Caco-2 (cell line): ENCODE data around the gene PAX5. TPM values are rescaled to one million over a fixed set of nuclear protein-coding genes. Genes with fewer than 3 reads are reported as not detected.

Experiments used
- BruUV-seq: library from RNA; stranded (reverse); fragments of 400-500 nt; replicated peaks from 2 replicates; lab custom pipeline; 2021; lab: Mats Ljungman, UMichigan
- CTCF ChIA-PET: fragments of 300-600 bp; sonication (Branson Sonifier 250); formaldehyde crosslinking; loops from one replicate; lab custom pipeline; 2022; ENCODE audit warnings: antibody characterized with exemption; lab: Charles Lee
- POLR2A ChIA-PET: fragments of 300-600 bp; sonication (Branson Sonifier 250); formaldehyde crosslinking; loops from one replicate; lab custom pipeline; 2022; ENCODE audit warnings: antibody characterized with exemption; lab: Charles Lee
- DNase-seq, 2 experiments: peaks; one replicate each; pipeline versions ENCODE4 v3.0.0 to v3.0.0-alpha.2; 2020 to 2022
- H3K27me3 ChIP-seq: replicated peaks from 2 replicates; pipeline ENCODE4 v1.6.0; 2011; ENCODE audit warnings: low read length; ENCODE audit not compliant: control insufficient read depth, insufficient read depth
- H3K36me3 ChIP-seq: 2 replicates; pipeline ENCODE4 v1.5.1; 2011; ENCODE audit warnings: low read length; ENCODE audit not compliant: control insufficient read depth, insufficient read depth
- H3K4me1 ChIP-seq: fragments of 250-450 bp; sonication (Bioruptor Pico); 2 replicates; pipeline ENCODE4 v1.5.1; 2020; ENCODE audit warnings: mild to moderate bottlenecking
- H3K4me3 ChIP-seq: 2 replicates; pipeline ENCODE4 v1.5.1; 2011; ENCODE audit warnings: low read depth, mild to moderate bottlenecking, control low read depth, low read length
- H3K9me3 ChIP-seq: fragments of 250-450 bp; sonication (Bioruptor Pico); 2 replicates; pipeline ENCODE4 v1.5.1; 2020; ENCODE audit warnings: mild to moderate bottlenecking, moderate library complexity
- H3K27ac Mint-ChIP-seq: one replicate; pipeline ENCODE4 v1.8.0; 2022; ENCODE audit warnings: mixed read lengths; ENCODE audit not compliant: unreplicated experiment
- H3K27me3 Mint-ChIP-seq: one replicate; pipeline ENCODE4 v1.8.0; 2022; ENCODE audit warnings: mixed read lengths; ENCODE audit not compliant: insufficient read depth, unreplicated experiment
- H3K36me3 Mint-ChIP-seq: one replicate; pipeline ENCODE4 v1.8.0; 2022; ENCODE audit warnings: mild to moderate bottlenecking, mixed read lengths; ENCODE audit not compliant: insufficient read depth, unreplicated experiment
- H3K4me1 Mint-ChIP-seq: one replicate; pipeline ENCODE4 v1.8.0; 2022; ENCODE audit warnings: low read depth, mixed read lengths; ENCODE audit not compliant: unreplicated experiment
- H3K4me3 Mint-ChIP-seq: one replicate; pipeline ENCODE4 v1.8.0; 2022; ENCODE audit warnings: mild to moderate bottlenecking, moderate library complexity, mixed read lengths; ENCODE audit not compliant: unreplicated experiment
- H3K9me3 Mint-ChIP-seq: one replicate; pipeline ENCODE4 v1.8.0; 2022; ENCODE audit warnings: mixed read lengths; ENCODE audit not compliant: unreplicated experiment
- intact Hi-C: fragments of 100-400 bp; cut with micrococcal nuclease; formaldehyde crosslinking; loops from one replicate; pipeline ENCODE4 v1.10.0; 2022; ENCODE audit not compliant: unreplicated experiment
- total RNA-seq: library from RNA; stranded (reverse); gene quantifications from 2 replicates; pipeline ENCODE4 v1.2.3, GENCODE V29; 2022
- TF ChIP-seq, protein P1 (sequence below), 2 experiments: fragments of 200-600 bp in 1 of 2; IDR thresholded peaks; 1 replicate in 1 of 2; 2 replicates in 1 of 2; pipeline versions ENCODE4 v1.5.1 to v1.8.0; 2011 to 2022; ENCODE audit warnings: antibody characterized with exemption in 1 of 2, control low read depth in 1 of 2, inconsistent platforms in 1 of 2, low read depth in 1 of 2, low read length in 1 of 2, mild to moderate bottlenecking in 1 of 2, moderate library complexity in 1 of 2; ENCODE audit not compliant: insufficient read depth in 1 of 2, severe bottlenecking in 1 of 2, unreplicated experiment in 1 of 2

The PAX5 gene
- total RNA-seq, 1 experiment from 2014 or later: not detected

DNA sequence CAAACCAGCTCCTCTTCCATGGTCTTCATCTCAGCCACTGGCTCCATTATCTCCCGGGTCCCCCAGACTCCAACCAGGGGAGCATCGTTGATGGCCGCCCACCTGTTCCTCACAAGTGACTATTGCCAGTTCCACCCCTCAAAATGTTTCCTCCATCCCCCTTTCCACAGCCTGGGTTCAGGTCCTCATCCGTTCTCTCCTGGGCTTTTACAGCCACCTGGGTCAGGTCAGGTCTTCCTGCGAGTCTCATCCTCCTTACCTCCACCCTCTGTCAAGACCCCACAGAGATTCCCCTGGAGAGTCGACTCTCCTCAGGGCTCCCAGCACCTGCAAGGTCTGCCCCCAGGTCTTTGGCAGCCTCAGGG is 133.2 kb downstream of the PAX5 start:
- no TSS peak for BruUV-seq
- Mint-ChIP-seq H3K4me3 (no peak overlapping the region), H3K9me3 (no peaks in the 10 kb centered on the region), H3K27ac (no peak overlapping the region), H3K27me3 (peaks cover 19% of the 10 kb centered on the region), H3K4me1 (peaks cover 11% of the 10 kb centered on the region), H3K36me3 (peaks cover 5% of the 10 kb centered on the region)
- Histone ChIP-seq H3K4me3 (no peak overlapping the region), H3K9me3 (no peaks in the 10 kb centered on the region), H3K36me3 (no peaks in the 10 kb centered on the region), H3K27me3 (no peaks in the 10 kb centered on the region; the same call in 1 of the 2 replicates), H3K4me1 (no peaks in the 10 kb centered on the region)
- intact Hi-C loops: no loop called here
- ChIA-PET POLR2A (no interaction called here), CTCF (no interaction called here)
- TF ChIP-seq, protein P1, sequence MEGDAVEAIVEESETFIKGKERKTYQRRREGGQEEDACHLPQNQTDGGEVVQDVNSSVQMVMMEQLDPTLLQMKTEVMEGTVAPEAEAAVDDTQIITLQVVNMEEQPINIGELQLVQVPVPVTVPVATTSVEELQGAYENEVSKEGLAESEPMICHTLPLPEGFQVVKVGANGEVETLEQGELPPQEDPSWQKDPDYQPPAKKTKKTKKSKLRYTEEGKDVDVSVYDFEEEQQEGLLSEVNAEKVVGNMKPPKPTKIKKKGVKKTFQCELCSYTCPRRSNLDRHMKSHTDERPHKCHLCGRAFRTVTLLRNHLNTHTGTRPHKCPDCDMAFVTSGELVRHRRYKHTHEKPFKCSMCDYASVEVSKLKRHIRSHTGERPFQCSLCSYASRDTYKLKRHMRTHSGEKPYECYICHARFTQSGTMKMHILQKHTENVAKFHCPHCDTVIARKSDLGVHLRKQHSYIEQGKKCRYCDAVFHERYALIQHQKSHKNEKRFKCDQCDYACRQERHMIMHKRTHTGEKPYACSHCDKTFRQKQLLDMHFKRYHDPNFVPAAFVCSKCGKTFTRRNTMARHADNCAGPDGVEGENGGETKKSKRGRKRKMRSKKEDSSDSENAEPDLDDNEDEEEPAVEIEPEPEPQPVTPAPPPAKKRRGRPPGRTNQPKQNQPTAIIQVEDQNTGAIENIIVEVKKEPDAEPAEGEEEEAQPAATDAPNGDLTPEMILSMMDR (IDR thresholded peaks at IDR 0.05; ENCODE audit: insufficient read depth in 1 of 2, low read depth in 1 of 2, low read length in 1 of 2, severe bottlenecking in 1 of 2, unreplicated experiment in 1 of 2): no peak
- no peak for DNase-seq

DNA sequence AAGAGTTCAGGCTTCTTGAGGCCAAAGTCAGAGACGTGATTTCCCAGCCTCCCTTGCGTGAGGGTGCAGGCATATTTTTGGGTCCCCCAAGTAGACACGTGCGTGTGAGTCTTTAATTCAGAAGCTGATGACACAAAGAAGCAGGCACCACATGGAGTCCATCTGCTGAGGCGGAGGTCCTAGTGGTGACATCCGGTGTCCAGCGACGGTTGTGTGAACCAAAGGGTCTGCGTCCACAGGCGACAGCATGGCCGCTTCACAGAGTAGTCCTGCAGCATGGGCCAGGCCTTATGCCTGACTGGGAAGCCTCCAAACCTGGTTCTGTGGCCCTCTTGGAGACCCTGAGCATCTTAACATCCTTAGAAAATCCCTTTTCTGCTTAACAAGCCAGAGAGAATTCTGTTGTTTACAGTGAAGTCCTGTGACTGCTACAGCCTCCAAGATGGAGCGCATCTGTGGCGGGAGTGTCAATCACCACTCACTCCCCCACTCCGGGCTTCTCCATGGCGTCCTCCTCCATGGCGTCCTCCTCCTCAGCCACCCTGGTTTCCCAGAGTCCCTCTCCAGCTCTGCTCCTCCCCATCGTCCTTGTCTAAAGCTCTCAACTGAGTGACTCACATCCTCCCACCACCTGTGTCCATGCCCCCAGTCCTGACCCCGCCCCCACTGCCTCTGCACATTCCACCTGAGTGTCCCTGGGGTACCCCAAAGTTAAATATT is 133.8 kb downstream of the PAX5 start:
- peaks cover 5% of the 10 kb centered on the region for H3K36me3 Mint-ChIP-seq
- POLR2A ChIA-PET: no interaction called here
- TF ChIP-seq, protein P1 (IDR thresholded peaks at IDR 0.05; ENCODE audit: insufficient read depth in 1 of 2, low read depth in 1 of 2, low read length in 1 of 2, severe bottlenecking in 1 of 2, unreplicated experiment in 1 of 2): no peak
- no TSS peak for BruUV-seq
- H3K27ac Mint-ChIP-seq: no peak overlapping the region
- Histone ChIP-seq H3K4me3 (no peak overlapping the region), H3K9me3 (no peaks in the 10 kb centered on the region), H3K27me3 (no peaks in the 10 kb centered on the region; the same call in 1 of the 2 replicates), H3K36me3 (no peaks in the 10 kb centered on the region), H3K4me1 (no peaks in the 10 kb centered on the region)
- DNase-seq: no peak
- peaks cover 13% of the 10 kb centered on the region for H3K27me3 Mint-ChIP-seq
- H3K4me3 Mint-ChIP-seq: no peak overlapping the region
- H3K9me3 Mint-ChIP-seq: no peaks in the 10 kb centered on the region
- CTCF ChIA-PET: no interaction called here
- intact Hi-C loops: no loop called here
- H3K4me1 Mint-ChIP-seq: peaks cover 11% of the 10 kb centered on the region

DNA sequence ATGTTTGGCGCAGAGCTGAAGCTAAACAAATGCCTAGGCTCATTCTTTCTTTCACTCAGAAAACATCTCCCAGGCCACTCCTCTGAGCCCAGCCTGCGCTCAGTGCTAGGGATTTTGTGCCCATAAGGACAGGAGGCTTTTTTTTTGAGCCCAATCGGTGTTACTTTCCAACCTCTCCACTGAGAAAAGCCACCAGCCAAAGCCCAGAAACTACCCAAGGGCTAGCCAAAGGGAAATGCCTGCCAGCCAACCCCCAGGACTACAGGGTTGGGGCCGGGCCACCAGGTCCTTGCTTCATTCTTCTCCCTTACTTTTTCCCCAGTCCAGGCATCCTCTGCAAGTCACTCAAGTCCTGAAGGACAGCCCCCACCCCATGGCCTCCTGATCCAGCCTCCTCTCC is 134.7 kb downstream of the PAX5 start:
- no peaks in the 10 kb centered on the region; the same call in 1 of the 2 replicates for H3K27me3 ChIP-seq
- Mint-ChIP-seq H3K36me3 (peaks cover 5% of the 10 kb centered on the region), H3K9me3 (no peaks in the 10 kb centered on the region), H3K4me3 (no peak overlapping the region), H3K27me3 (peaks cover 13% of the 10 kb centered on the region), H3K27ac (no peak overlapping the region), H3K4me1 (peaks cover 11% of the 10 kb centered on the region)
- intact Hi-C loops: no loop called here
- no peaks in the 10 kb centered on the region for H3K36me3 ChIP-seq
- no peak for DNase-seq
- H3K9me3 ChIP-seq: no peaks in the 10 kb centered on the region
- ChIA-PET CTCF (no interaction called here), POLR2A (no interaction called here)
- no peaks in the 10 kb centered on the region for H3K4me1 ChIP-seq
- TF ChIP-seq, protein P1 (IDR thresholded peaks at IDR 0.05; ENCODE audit: insufficient read depth in 1 of 2, low read depth in 1 of 2, low read length in 1 of 2, severe bottlenecking in 1 of 2, unreplicated experiment in 1 of 2): no peak
- BruUV-seq: no TSS peak
- H3K4me3 ChIP-seq: no peak overlapping the region
